Measurements from ENCODE around the gene DDX24.
"Not testable (repeated sequence)": the region's sequence is repeated elsewhere in the genome, so short reads cannot be mapped to it uniquely, and the experiment has no call there.

DDX24 gene

GRCh38 chr14:94077823-94078222 is 3.2 kb downstream of the DDX24 start:
- no peak for DNase-seq

- no peak for DNase-seq
Measured at GRCh38 chr14:94077111-94077821, 3.7 kb downstream of the DDX24 start.

GRCh38 chr14:94075008-94075407 is 6.0 kb downstream of the DDX24 start:
- no peak for DNase-seq

GRCh38 chr14:94074534-94074933 is 6.5 kb downstream of the DDX24 start:
- no peak for DNase-seq

GRCh38 chr14:94072076-94072475 is 8.9 kb downstream of the DDX24 start:
- not testable (repeated sequence) for DNase-seq

- DNase-seq: peak; percentile 37
Measured at GRCh38 chr14:94066089-94066676, 14.8 kb downstream of the DDX24 start.

- no peak for DNase-seq
Measured at GRCh38 chr14:94062344-94062940, 18.6 kb downstream of the DDX24 start.

- no peak for DNase-seq
Measured at GRCh38 chr14:94059998-94060397, 21.0 kb downstream of the DDX24 start.

- DNase-seq: no peak
Measured at GRCh38 chr14:94058674-94059138, 22.3 kb downstream of the DDX24 start.

- DNase-seq: no peak
Measured at GRCh38 chr14:94058128-94058673, 22.8 kb downstream of the DDX24 start.

GRCh38 chr14:94056579-94057308 is 24.3 kb downstream of the DDX24 start:
- DNase-seq: no peak

- DNase-seq: no peak
Measured at GRCh38 chr14:94054936-94055335, 26.1 kb downstream of the DDX24 start.

- no peak for DNase-seq
Measured at GRCh38 chr14:94054401-94054800, 26.6 kb downstream of the DDX24 start.

GRCh38 chr14:94052662-94053061 is 28.3 kb downstream of the DDX24 start:
- no peak for DNase-seq

- DNase-seq: no peak
Measured at GRCh38 chr14:94052199-94052598, 28.8 kb downstream of the DDX24 start.

GRCh38 chr14:94051779-94052178 is 29.2 kb downstream of the DDX24 start:
- DNase-seq: no peak

GRCh38 chr14:94051115-94051514 is 29.9 kb downstream of the DDX24 start:
- DNase-seq: no peak

GRCh38 chr14:94050231-94050880 is 30.6 kb downstream of the DDX24 start:
- no peak for DNase-seq

- no peak for DNase-seq
Measured at GRCh38 chr14:94049625-94050023, 31.4 kb downstream of the DDX24 start.

GRCh38 chr14:94048691-94049624 is 32.0 kb downstream of the DDX24 start:
- peak; percentile 94 for DNase-seq

- no peak for DNase-seq
Measured at GRCh38 chr14:94047581-94047980, 33.4 kb downstream of the DDX24 start.
